LoVo (cell line): ENCODE results near the gene SMIM17.
"Not testable (repeated sequence)": the region's sequence is repeated elsewhere in the genome, so short reads cannot be mapped to it uniquely, and the experiment has no call there.

ENCODE experiments used
- DNase-seq: peaks from one replicate; pipeline ENCODE4 v3.0.0-alpha.2; 2016; ENCODE audit warnings: low spot score

The SMIM17 gene

GRCh38 chr19:56660381-56661107, 17.6 kb downstream of the SMIM17 start:
- no peak for DNase-seq

GRCh38 chr19:56661248-56661647, 18.3 kb downstream of the SMIM17 start:
- DNase-seq: no peak

- no peak for DNase-seq
Observed at GRCh38 chr19:56663931-56664500, 21.1 kb downstream of the SMIM17 start.

GRCh38 chr19:56664511-56664910, 21.6 kb downstream of the SMIM17 start:
- no peak for DNase-seq

GRCh38 chr19:56667311-56667870, 24.4 kb downstream of the SMIM17 start:
- no peak for DNase-seq

- no peak for DNase-seq
Observed at GRCh38 chr19:56668676-56669075, 25.7 kb downstream of the SMIM17 start.

GRCh38 chr19:56670401-56670960, 27.5 kb downstream of the SMIM17 start:
- no peak for DNase-seq

- DNase-seq: no peak
Observed at GRCh38 chr19:56670961-56671612, 28.1 kb downstream of the SMIM17 start.

- no peak for DNase-seq
Observed at GRCh38 chr19:56671613-56671994, 28.6 kb downstream of the SMIM17 start, which contains the start of gene ZNF835. ZNF835 (minus strand) TSS chr19:56671757; CDS start chr19:56665198, 6,559 bp downstream.

- DNase-seq: not testable (repeated sequence)
Observed at GRCh38 chr19:56672610-56673009, 29.7 kb downstream of the SMIM17 start.

GRCh38 chr19:56678205-56678604, 35.2 kb downstream of the SMIM17 start:
- no peak for DNase-seq

- no peak for DNase-seq
Observed at GRCh38 chr19:56681702-56682101, 38.7 kb downstream of the SMIM17 start.

GRCh38 chr19:56683116-56683515, 40.2 kb downstream of the SMIM17 start:
- DNase-seq: no peak

GRCh38 chr19:56687031-56687430, 44.1 kb downstream of the SMIM17 start:
- DNase-seq: no peak

GRCh38 chr19:56689198-56689597, 46.2 kb downstream of the SMIM17 start:
- DNase-seq: no peak

GRCh38 chr19:56690670-56691069, 47.7 kb downstream of the SMIM17 start:
- DNase-seq: no peak

GRCh38 chr19:56692206-56692895, 49.4 kb downstream of the SMIM17 start:
- no peak for DNase-seq

GRCh38 chr19:56699552-56699951, 56.6 kb downstream of the SMIM17 start:
- no peak for DNase-seq

- DNase-seq: no peak
Observed at GRCh38 chr19:56701895-56702294, 58.9 kb downstream of the SMIM17 start.

GRCh38 chr19:56705939-56706338, 63.0 kb downstream of the SMIM17 start:
- DNase-seq: no peak
